ENCODE results near the gene YEATS2.

DNA sequence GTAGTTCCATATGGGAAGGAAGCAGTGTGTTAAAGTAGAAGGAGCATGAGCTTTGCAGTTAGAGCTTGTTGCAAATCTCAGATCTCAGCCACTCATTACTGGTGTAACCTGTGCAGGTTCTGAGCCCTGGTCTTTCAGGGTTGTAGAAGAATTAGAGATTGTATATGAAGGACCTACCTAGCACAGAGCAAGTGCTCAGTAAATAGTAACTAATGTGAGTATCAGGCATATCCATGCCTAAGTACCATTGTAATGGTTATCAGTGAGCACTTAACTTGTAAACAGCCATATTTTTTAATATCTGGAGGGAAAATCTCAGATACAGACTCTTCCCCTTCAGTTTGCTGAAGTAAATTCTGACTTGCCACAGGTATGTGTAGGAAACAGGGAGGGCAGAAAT is 68.5 kb downstream of the YEATS2 start:
- no peak for TF ChIP-seq POLR2A (IDR thresholded peaks at IDR 0.05; ENCODE audit: low read length)
- no peak for TF ChIP-seq GATA1 (IDR thresholded peaks at IDR 0.05; ENCODE audit: low read depth, low read length)
